Activated naive CD8-positive, alpha-beta T cell treated with anti-CD3 and anti-CD28 coated beads, Interleukin-2, amount 10 ng/mL, durations not matched to agents 7 days and 5 days (primary cell): Measurements from ENCODE around the gene EML4. TPM values are rescaled to one million over a fixed set of nuclear protein-coding genes. Genes with fewer than 3 reads are reported as not detected.
A peak's percentile ranks its signal among the peaks of the same experiment; 100 is the strongest.
"Not testable (repeated sequence)": the region's sequence is repeated elsewhere in the genome, so short reads cannot be mapped to it uniquely, and the experiment has no call there.

Experiments
- ATAC-seq: fragments of 150-1000 bp; cut with Tn5 transposase; one replicate; pipeline ENCODE4 v1.10.0; 2021; ENCODE audit warnings: low read depth, moderate library complexity
- POLR2A ChIA-PET: fragments of 350-600 bp; sonication (Branson Sonifier 250); formaldehyde crosslinking; loops from one replicate; lab custom pipeline; 2021; ENCODE audit warnings: antibody characterized with exemption; lab: Charles Lee
- DNase-seq: peaks from one replicate; pipeline ENCODE4 v3.0.0; 2021
- H3K27ac Mint-ChIP-seq: one replicate; pipeline ENCODE4 v1.8.0; 2022; ENCODE audit warnings: mild to moderate bottlenecking, mixed read lengths
- H3K27me3 Mint-ChIP-seq: one replicate; pipeline ENCODE4 v1.8.0; 2022; ENCODE audit warnings: mild to moderate bottlenecking, moderate library complexity, mixed read lengths
- H3K36me3 Mint-ChIP-seq: one replicate; pipeline ENCODE4 v1.8.0; 2021; ENCODE audit warnings: mild to moderate bottlenecking, mixed read lengths
- H3K4me1 Mint-ChIP-seq: one replicate; pipeline ENCODE4 v1.8.0; 2021; ENCODE audit warnings: mixed read lengths
- H3K4me3 Mint-ChIP-seq: one replicate; pipeline ENCODE4 v1.8.0; 2022; ENCODE audit warnings: mild to moderate bottlenecking, moderate library complexity, mixed read lengths
- H3K9me3 Mint-ChIP-seq: one replicate; pipeline ENCODE4 v1.8.0; 2021; ENCODE audit warnings: mixed read lengths
- total RNA-seq, 2 experiments: library from RNA; stranded (reverse); gene quantifications; one replicate each; pipeline ENCODE4 v1.2.3, GENCODE V29; 2021

EML4 gene, protein sequence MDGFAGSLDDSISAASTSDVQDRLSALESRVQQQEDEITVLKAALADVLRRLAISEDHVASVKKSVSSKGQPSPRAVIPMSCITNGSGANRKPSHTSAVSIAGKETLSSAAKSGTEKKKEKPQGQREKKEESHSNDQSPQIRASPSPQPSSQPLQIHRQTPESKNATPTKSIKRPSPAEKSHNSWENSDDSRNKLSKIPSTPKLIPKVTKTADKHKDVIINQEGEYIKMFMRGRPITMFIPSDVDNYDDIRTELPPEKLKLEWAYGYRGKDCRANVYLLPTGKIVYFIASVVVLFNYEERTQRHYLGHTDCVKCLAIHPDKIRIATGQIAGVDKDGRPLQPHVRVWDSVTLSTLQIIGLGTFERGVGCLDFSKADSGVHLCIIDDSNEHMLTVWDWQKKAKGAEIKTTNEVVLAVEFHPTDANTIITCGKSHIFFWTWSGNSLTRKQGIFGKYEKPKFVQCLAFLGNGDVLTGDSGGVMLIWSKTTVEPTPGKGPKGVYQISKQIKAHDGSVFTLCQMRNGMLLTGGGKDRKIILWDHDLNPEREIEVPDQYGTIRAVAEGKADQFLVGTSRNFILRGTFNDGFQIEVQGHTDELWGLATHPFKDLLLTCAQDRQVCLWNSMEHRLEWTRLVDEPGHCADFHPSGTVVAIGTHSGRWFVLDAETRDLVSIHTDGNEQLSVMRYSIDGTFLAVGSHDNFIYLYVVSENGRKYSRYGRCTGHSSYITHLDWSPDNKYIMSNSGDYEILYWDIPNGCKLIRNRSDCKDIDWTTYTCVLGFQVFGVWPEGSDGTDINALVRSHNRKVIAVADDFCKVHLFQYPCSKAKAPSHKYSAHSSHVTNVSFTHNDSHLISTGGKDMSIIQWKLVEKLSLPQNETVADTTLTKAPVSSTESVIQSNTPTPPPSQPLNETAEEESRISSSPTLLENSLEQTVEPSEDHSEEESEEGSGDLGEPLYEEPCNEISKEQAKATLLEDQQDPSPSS
- total RNA-seq: 100 to 1,000 TPM; 111 to 119 TPM

DNA sequence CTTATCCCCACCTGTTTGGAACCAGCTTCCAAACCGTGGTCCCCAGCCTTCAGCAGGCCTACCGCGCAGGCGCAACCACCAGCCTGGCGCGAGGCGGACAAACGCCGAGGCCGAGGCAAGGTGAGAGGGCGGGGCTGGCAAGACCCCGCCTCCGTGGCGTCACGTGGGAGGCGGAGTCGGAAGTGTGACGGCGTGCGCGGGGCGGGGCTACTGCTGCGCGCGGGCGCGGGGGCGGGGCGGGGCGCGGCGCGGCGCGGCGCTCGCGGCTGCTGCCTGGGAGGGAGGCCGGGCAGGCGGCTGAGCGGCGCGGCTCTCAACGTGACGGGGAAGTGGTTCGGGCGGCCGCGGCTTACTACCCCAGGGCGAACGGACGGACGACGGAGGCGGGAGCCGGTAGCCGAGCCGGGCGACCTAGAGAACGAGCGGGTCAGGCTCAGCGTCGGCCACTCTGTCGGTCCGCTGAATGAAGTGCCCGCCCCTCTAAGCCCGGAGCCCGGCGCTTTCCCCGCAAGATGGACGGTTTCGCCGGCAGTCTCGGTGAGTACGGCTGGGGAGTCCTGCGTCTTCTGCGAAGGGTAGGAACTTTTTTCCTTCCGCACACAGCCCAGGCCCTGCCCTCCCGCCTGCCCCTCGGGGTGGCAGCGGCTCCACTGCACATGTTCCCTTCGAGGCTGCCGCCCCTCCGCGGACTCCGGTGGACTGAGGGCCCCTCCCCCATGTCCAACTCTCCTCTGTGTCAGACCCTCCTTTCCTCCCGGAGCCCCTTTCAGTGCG lies at the start of gene EML4:
Gene EML4, plus strand, starts transcription at position 254 of the 774 bp plus-strand sequence. Its CDS starts 259 bp downstream, at position 513.
- Mint-ChIP-seq H3K4me3 (peak within 1 kb of the TSS; percentile 11), H3K36me3 (peaks cover 2% of the 10 kb centered on the region), H3K27me3 (no peaks in the 10 kb centered on the region), H3K9me3 (no peaks in the 10 kb centered on the region), H3K27ac (no peak within 1 kb of the TSS), H3K4me1 (peaks cover 26% of the 10 kb centered on the region)
- POLR2A ChIA-PET: interaction anchor here (2.4 to 5.7 kb wide), 3 partner anchors 35 to 70 kb away, joined by 10 to 45 read pairs (median 43); no protein-coding TSS in a partner anchor
- ATAC-seq: peak; percentile 86
- peak; percentile 99 for DNase-seq

DNA sequence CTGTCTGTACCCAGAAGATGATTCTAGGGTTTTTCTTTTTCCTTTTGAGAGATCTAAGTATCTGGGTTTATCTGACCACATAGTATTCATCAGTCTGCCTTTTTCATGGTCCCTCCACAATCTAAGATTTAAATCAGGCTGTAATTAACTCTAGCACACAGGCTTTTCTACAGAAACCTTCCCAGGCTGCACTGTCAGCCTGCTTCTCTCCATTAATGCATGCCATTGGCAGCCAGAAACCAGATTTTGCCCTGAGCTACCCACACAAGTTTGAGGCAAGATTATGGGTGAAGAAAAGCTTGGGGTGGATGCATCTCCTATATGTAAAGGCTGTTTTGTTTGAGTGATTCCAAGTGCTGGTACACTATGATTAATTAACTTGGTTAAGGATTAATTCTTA lies 45.7 kb upstream of the EML4 start:
- Mint-ChIP-seq H3K36me3 (peaks cover 12% of the 10 kb centered on the region), H3K4me3 (peak overlapping the region; percentile 62), H3K27me3 (no peaks in the 10 kb centered on the region), H3K27ac (peak overlapping the region; percentile 85), H3K4me1 (peaks cover 53% of the 10 kb centered on the region), H3K9me3 (peaks cover 8% of the 10 kb centered on the region)
- POLR2A ChIA-PET: interaction anchor here (2.0 to 12.7 kb wide), 3 partner anchors 10 to 19 kb away, joined by 6 to 170 read pairs (median 41); no protein-coding TSS in a partner anchor
- DNase-seq (no peak), ATAC-seq (peak; percentile 2)

DNA sequence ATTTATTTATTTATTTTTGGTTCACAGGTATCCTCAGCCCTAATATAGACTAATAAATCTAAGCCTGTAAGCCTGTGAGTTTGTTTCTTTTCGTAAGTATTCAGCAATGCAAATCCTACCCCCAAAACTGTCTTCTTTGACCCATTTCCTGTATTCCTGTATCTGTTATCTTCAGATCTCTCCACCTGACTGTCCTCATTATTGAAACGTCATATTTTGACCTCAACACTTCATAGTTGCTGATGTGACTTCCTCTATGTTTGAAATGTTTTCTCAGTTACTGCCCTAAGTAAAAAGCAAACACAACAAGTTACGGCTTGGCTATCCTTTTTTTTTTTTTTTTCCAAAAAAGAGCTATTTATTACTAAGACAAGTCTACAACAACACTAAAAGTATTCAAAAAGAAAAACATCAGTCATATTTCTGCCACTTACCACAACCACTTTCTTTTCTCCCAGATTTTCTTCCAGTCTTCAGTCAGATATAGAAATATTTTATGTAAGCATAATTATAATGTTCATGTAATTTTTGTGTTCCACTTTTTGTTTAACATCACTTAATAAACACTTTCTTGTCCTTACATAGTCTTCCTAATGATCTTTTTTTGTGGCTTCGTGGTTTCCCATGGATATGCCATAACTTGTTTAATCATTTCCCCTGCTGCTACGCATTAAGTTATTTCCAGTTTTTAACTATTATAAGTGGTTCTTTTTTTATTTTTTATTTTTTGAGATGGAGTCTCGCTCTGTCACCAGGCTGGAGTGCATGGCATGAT lies 45.0 kb upstream of the EML4 start:
- Mint-ChIP-seq H3K27me3 (no peaks in the 10 kb centered on the region), H3K9me3 (peaks cover 8% of the 10 kb centered on the region), H3K4me1 (peaks cover 54% of the 10 kb centered on the region), H3K4me3 (peak overlapping the region; percentile 62), H3K36me3 (peaks cover 12% of the 10 kb centered on the region), H3K27ac (peak overlapping the region; percentile 85)
- peak; percentile 59 for ATAC-seq
- POLR2A ChIA-PET: interaction anchor here (0.6 to 12.7 kb wide), 5 partner anchors 9 to 65 kb away, joined by 3 to 170 read pairs (median 6); no protein-coding TSS in a partner anchor
- no peak for DNase-seq

DNA sequence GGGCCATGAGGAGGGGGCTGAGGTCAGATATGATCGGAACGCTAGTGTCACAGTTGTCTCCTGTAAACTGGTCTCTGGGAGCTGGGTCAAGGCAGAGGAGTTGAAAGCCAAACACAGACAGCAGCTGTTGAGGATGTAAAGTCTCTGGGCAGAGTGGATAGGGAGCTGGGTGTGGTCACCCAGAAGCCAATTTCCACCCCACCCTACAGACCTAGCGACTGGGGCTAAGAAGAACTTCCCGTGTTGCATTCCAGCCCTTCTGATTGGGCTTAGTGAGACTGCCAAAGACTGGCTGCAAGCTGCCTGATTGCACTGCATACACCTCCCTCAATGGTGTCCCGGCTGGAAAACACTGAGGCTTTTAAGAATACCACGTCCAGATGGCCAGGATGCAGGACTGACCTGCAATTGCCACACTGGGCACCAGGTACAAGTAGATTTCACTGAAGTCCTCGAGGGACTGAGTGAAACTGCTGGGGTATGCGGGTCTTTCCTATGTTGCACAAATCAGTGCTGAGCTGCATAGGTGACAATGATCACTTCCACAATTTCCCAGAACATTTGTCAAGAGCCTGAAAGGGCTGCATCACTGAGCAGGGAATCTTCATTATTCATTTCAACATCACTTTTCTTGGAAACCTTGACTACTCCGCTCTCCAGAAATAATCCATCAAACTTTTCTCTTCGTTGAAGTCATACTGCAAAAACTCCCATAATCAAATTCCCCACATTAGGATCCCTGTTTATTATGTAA lies 43.1 kb upstream of the EML4 start:
- Mint-ChIP-seq H3K36me3 (peaks cover 10% of the 10 kb centered on the region), H3K27ac (peak overlapping the region; percentile 90), H3K9me3 (peaks cover 6% of the 10 kb centered on the region), H3K27me3 (no peaks in the 10 kb centered on the region), H3K4me1 (peaks cover 66% of the 10 kb centered on the region), H3K4me3 (peak overlapping the region; percentile 55)
- no peak for ATAC-seq
- POLR2A ChIA-PET: interaction anchor here (0.9 to 12.7 kb wide), 6 partner anchors 7 to 45 kb away, joined by 3 to 170 read pairs (median 5); no protein-coding TSS in a partner anchor
- DNase-seq: no peak

DNA sequence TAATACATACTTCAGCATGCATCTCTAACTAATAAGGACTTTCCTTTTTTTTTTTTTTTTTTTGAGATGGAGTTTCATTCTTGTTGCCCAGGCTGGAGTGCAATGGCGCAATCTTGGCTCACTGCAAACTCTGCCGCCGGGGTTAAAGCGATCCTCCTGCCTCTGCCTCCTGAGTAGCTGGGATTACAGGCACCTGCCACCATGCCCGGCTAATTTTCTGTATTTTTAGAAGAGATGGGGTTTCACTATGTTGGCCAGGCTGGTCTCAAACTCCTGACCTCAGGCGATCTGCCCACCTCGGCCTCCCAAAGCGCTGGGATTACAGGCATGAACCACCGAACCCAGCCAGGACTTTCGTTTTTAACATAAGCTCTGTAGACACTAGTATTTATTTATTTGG lies 42.3 kb upstream of the EML4 start:
- H3K27ac Mint-ChIP-seq: peak overlapping the region; percentile 90
- not testable (repeated sequence) for H3K9me3 Mint-ChIP-seq, DNase-seq, H3K36me3 Mint-ChIP-seq, ATAC-seq, H3K27me3 Mint-ChIP-seq
- H3K4me3 Mint-ChIP-seq: peak overlapping the region; percentile 63
- H3K4me1 Mint-ChIP-seq: peaks cover 70% of the 10 kb centered on the region
- POLR2A ChIA-PET: interaction anchor here (0.5 to 12.7 kb wide), 8 partner anchors 8 to 374 kb away, joined by 3 to 170 read pairs (median 4); no protein-coding TSS in a partner anchor

DNA sequence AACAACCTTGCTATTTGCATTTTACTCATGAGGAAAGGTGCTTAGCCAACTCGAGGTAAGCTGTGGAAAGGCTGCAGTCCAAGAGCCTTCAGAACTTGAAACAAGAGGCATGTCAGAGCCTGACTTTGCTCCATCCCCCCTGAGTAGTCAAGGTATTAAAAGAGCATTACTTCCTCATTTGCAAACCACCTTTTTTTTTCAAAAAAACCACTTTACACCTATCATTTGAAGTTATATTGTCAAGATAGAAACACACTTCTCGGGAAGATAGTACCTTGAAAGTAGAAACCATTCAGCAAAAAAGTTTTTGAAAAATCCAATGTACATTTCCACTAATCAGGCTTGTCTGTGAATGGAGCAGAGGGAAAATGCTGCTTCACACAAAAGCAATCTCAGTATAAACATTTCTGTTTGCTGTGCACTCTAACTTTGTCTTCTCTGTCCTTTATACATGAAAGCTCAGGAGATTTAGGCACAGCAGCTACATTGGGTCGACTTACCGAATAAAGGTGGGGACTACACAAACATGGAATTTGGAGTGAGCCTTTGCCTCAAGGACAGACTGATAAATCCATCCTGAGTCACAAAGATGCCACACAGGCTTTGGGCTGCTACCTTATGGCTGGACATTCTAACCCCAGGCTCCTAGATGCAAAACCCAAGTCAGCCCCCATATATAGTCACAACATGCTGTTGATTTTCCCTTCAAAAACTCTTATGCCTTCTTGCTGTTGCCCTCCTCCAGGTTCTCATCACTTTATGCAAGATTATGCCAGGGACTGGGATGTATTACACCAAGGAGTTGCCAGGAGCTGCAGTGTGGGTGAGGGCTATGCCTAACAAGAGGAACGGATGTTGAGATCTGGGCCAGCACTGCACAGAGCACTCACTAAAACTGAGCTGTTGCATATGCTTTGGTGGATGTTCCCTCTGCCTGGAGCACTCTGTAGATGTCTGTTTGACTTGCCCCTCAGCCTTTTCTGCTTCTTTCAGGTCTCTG lies 41.4 kb upstream of the EML4 start:
- H3K9me3 Mint-ChIP-seq: no peaks in the 10 kb centered on the region
- peaks cover 79% of the 10 kb centered on the region for H3K4me1 Mint-ChIP-seq
- peak overlapping the region; percentile 63 for H3K4me3 Mint-ChIP-seq
- DNase-seq: no peak
- peak; percentile 37 for ATAC-seq
- no peaks in the 10 kb centered on the region for H3K27me3 Mint-ChIP-seq
- POLR2A ChIA-PET: interaction anchor here (0.5 to 12.7 kb wide), 12 partner anchors 9 to 682 kb away, joined by 3 to 170 read pairs (median 4); no protein-coding TSS in a partner anchor
- H3K27ac Mint-ChIP-seq: peak overlapping the region; percentile 90
- peaks cover 4% of the 10 kb centered on the region for H3K36me3 Mint-ChIP-seq

DNA sequence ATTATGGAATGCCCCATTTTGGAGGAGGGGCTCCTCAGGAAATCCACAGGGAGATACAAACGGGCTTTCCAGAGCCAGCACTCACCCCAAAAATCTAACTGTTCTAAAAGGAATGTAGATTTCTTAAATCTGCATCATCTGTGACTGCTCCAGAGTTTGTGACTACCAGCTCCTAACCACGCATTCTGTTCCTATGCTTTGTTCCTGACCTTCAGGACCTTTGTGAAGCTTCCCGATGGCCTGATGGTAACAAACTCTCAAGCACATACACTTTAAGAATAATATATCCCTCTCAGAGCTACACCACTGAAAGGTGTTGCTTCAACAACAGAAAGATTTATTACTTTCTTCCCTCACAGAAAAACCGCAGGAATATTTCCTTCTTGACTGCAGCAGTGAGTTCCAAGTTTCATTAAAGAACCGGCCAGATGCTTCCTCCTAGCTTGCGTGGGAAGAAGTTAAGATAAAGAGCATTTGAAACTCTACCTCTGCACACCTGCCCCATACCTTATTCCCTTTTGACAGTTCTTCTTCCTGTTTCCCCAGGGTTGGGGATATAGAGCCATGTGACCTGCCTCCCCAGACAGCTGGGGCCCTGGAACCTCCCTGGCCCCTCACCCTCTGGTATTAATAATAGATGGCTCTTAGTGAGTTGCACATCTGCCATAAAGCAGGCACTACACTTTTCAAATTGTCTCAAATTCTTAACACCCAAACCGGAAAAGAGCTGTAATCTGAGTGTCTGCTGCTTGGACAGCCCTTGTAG lies 40.2 kb upstream of the EML4 start:
- Mint-ChIP-seq H3K4me1 (peaks cover 82% of the 10 kb centered on the region), H3K9me3 (no peaks in the 10 kb centered on the region), H3K4me3 (peak overlapping the region; percentile 63), H3K27ac (peak overlapping the region; percentile 90), H3K36me3 (no peaks in the 10 kb centered on the region), H3K27me3 (no peaks in the 10 kb centered on the region)
- POLR2A ChIA-PET: interaction anchor here (0.5 to 12.7 kb wide), 8 partner anchors 7 to 42 kb away, joined by 3 to 170 read pairs (median 3); no protein-coding TSS in a partner anchor
- no peak for DNase-seq
- no peak for ATAC-seq

DNA sequence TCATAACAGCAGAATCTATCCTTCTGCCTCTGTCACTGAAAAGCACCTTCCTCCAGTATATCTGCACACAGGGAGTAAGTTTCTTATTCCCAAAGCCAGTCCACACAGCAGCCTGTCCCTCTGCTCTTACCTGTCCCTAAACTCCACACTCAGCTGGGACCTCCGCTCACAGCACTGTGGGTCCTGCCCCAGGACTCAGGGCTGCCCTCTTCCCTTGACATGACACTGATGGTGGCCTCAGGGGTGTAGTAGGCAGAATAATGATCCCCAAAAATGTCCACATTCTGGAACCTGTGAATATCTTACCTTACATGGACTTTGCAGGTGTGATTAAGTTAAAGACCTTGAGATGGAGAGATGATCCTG lies 39.7 kb upstream of the EML4 start:
- peaks cover 76% of the 10 kb centered on the region for H3K4me1 Mint-ChIP-seq
- no peak for DNase-seq
- peak overlapping the region; percentile 90 for H3K27ac Mint-ChIP-seq
- POLR2A ChIA-PET: interaction anchor here (0.6 to 12.7 kb wide), 5 partner anchors 10 to 42 kb away, joined by 3 to 170 read pairs (median 3); no protein-coding TSS in a partner anchor
- H3K36me3 Mint-ChIP-seq: no peaks in the 10 kb centered on the region
- no peaks in the 10 kb centered on the region for H3K9me3 Mint-ChIP-seq
- no peak for ATAC-seq
- no peaks in the 10 kb centered on the region for H3K27me3 Mint-ChIP-seq
- peak overlapping the region; percentile 63 for H3K4me3 Mint-ChIP-seq

DNA sequence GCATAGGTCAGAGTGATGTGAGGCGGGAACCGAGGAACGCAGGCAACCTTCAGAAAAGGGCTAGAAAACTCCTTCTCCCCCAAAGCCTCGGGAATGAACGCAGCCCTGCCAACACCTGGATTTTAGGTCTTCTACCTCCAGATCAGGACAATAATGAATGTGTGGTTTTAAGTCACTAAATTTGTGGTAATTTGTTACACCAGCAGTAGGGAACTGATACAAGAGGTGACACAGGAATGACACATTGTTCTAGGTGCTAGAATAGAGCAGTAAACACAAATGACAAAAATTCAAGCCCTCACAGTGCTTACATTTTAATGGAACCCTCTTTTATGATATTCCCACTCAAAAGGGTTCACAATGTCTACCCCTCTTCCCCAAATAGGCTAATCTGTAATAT lies 39.2 kb upstream of the EML4 start:
- Mint-ChIP-seq H3K27me3 (no peaks in the 10 kb centered on the region), H3K4me1 (peaks cover 72% of the 10 kb centered on the region), H3K27ac (no peak overlapping the region), H3K36me3 (no peaks in the 10 kb centered on the region), H3K9me3 (no peaks in the 10 kb centered on the region), H3K4me3 (no peak overlapping the region)
- no peak for DNase-seq
- POLR2A ChIA-PET: interaction anchor here (0.8 to 12.7 kb wide), 4 partner anchors 9 to 41 kb away, joined by 3 to 170 read pairs (median 4); no protein-coding TSS in a partner anchor
- ATAC-seq: no peak

DNA sequence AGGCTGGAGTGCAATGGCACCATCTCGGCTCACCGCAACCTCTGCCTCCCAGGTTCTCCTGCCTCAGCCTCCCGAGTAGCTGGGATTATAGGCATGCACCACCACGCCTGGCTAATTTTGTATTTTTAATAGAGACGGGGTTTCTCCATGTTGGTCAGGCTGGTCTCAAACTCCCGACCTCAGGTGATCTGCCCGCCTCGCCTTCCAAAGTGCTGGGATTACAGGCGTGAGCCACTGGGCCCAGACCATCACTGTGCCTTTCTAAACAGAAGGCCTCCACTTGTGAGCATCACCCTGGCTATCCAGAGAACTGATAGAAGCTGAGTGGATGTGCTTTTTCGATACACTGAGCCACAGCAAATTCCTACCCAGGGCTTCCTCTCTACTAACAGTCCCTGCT lies 38.3 kb upstream of the EML4 start:
- peaks cover 74% of the 10 kb centered on the region for H3K4me1 Mint-ChIP-seq
- H3K27me3 Mint-ChIP-seq, H3K4me3 Mint-ChIP-seq, DNase-seq, H3K27ac Mint-ChIP-seq, H3K36me3 Mint-ChIP-seq, ATAC-seq, H3K9me3 Mint-ChIP-seq: not testable (repeated sequence)
- POLR2A ChIA-PET: interaction anchor here (6.1 kb wide), 1 partner anchor 27 kb away, joined by 131 read pairs; no protein-coding TSS in a partner anchor
